ENCODE results near the gene BCL6B.
"Not testable (repeated sequence)": the region's sequence is repeated elsewhere in the genome, so short reads cannot be mapped to it uniquely, and the experiment has no call there.

The BCL6B gene

GRCh38 chr17:7022781-7023571, at the start of gene BCL6B:
Gene BCL6B, plus strand, starts transcription at chr17:7023050. Its CDS starts 622 bp downstream, at chr17:7023672.
- no peak within 1 kb of the TSS for H3K27ac ChIP-seq

GRCh38 chr17:6979440-6979839, 43.4 kb upstream of the BCL6B start:
- not testable (repeated sequence) for H3K27ac ChIP-seq

More at GRCh38 chr17:7022781-7023571, at the start of gene BCL6B:
- no peak for TF ChIP-seq CTCF (conservative IDR thresholded peaks at IDR 0.05)

- H3K27ac ChIP-seq, result no peak overlapping the region
- no peak for TF ChIP-seq CTCF (conservative IDR thresholded peaks at IDR 0.05)
Measured at GRCh38 chr17:6981426-6981825, 41.4 kb upstream of the BCL6B start.

- no peak for TF ChIP-seq CTCF (conservative IDR thresholded peaks at IDR 0.05)
- no peak overlapping the region for H3K27ac ChIP-seq
Measured at GRCh38 chr17:6985266-6985665, 37.6 kb upstream of the BCL6B start.

GRCh38 chr17:6986676-6987075, 36.2 kb upstream of the BCL6B start:
- no peak overlapping the region for H3K27ac ChIP-seq
- no peak for TF ChIP-seq CTCF (conservative IDR thresholded peaks at IDR 0.05)

- no peak for TF ChIP-seq CTCF (conservative IDR thresholded peaks at IDR 0.05)
Measured at GRCh38 chr17:6989779-6990178, 33.1 kb upstream of the BCL6B start.

GRCh38 chr17:6993613-6994056, 29.2 kb upstream of the BCL6B start:
- not testable (repeated sequence) for H3K27ac ChIP-seq

More at GRCh38 chr17:6989779-6990178, 33.1 kb upstream of the BCL6B start:
- H3K27ac ChIP-seq, result no peak overlapping the region

GRCh38 chr17:6994118-6994598, 28.7 kb upstream of the BCL6B start:
- TF ChIP-seq CTCF (conservative IDR thresholded peaks at IDR 0.05), result no peak
- H3K27ac ChIP-seq, result no peak overlapping the region
